ENCODE data around the gene GAST. TPM values are rescaled to one million over a fixed set of nuclear protein-coding genes. Genes with fewer than 3 reads are reported as not detected.
A peak's percentile ranks its signal among the peaks of the same experiment; 100 is the strongest.

GAST gene, protein sequence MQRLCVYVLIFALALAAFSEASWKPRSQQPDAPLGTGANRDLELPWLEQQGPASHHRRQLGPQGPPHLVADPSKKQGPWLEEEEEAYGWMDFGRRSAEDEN
- total RNA-seq = not detected

DNA sequence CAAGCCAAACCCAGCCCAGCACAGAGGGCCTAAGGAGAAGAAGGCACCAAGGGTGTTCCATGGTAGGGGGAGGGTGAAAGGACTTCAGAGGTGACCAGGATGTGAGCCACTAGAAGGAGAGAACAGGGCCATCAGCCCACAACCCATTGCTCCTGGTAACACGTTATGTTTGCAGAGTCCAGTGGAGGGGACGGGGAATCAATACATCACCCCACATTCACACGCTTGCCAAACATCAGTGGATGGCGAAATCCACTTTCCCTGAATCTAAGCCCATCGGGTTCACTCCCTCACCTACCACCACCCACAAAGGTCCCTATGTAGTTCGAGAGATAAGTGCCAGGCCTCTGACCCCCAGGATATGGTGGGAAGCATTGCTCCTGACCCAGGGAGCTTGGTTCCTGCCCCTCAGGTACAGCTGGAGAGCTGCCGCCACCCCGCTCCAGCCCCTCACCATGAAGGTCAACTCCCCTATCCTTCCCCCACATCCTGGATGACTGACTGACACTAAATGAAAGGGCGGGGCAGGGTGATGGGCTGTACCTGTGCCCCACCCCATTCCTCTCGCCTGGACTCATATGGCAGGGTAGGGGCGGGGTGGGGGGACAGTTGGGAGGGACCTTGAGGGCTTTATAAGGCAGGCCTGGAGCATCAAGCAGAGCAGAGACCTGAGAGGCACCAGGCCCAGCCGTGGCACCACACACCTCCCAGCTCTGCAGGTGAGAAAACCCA, at the start of gene GAST:
Gene GAST, plus strand, starts transcription at position 663 of the 732 bp plus-strand sequence. CDS start 3,106 bp downstream, outside the sequence.
- Mint-ChIP-seq H3K4me3 (no peak within 1 kb of the TSS), H3K27me3 (peaks cover 11% of the 10 kb centered on the region), H3K9me3 (no peaks in the 10 kb centered on the region), H3K27ac (no peak within 1 kb of the TSS), H3K36me3 (no peaks in the 10 kb centered on the region), H3K4me1 (ENCODE audit: low read depth) (peaks cover 5% of the 10 kb centered on the region)
- ChIA-PET CTCF (interaction anchor here (1.0 to 1.6 kb wide), 2 partner anchors 16 kb away, joined by 4 to 9 read pairs; no protein-coding TSS in a partner anchor), POLR2A (no interaction called here)
- intact Hi-C loops (cut with micrococcal nuclease) = no loop called here
- DNase-seq = no peak

DNA sequence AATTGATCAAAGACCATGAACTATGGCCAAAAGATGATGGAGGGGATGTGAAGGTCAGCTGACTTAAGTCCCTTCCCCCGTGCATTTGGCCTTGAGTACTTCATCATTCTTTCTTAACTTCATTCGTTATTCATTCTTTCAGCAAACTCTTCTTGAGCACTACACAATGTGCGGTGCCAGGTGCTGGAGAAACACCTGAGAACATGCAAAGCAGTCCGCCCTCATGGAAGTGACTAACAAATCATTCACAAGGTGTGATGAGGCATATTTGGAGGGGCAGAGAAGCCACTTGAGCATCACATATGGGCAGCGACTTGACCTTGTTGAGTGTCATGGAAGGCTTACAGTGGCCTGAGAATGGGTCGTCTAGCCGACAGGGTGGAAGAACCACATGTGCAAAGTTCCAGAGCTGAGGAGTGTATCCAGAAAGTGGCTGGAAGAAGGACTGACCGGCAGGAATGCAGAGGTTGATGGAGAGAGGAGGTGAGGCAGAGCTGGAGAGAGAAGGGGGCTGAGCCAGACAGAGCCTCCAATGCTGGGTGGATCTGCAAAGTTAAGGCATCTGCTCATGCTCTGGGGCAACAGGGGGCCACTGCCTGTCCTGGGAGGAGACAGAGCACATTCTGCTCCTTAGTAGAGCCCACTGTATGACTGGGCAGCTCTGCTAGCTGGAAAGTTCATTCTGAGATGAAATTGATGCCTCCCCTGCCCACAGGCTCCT, 48.5 kb upstream of the GAST start:
- Mint-ChIP-seq H3K4me3 (no peak overlapping the region), H3K27me3 (no peaks in the 10 kb centered on the region), H3K9me3 (no peaks in the 10 kb centered on the region), H3K27ac (no peak overlapping the region), H3K4me1 (ENCODE audit: low read depth) (peaks cover 23% of the 10 kb centered on the region), H3K36me3 (no peaks in the 10 kb centered on the region)
- CTCF ChIA-PET = interaction anchor here (0.6 to 12.2 kb wide), 35 partner anchors 14 to 1100 kb away, joined by 3 to 450 read pairs (median 6); partner anchors contain the start of gene EIF1
- intact Hi-C loops (cut with micrococcal nuclease) = loop anchor here (2.0 to 10.0 kb wide), 4 partner anchors 15 to 1039 kb away; no protein-coding TSS in a partner anchor
- DNase-seq = no peak
- POLR2A ChIA-PET = interaction anchor here (0.7 to 1.5 kb wide), 5 partner anchors 15 to 32 kb away, joined by 3 to 7 read pairs (median 4); partner anchors contain the start of gene EIF1

DNA sequence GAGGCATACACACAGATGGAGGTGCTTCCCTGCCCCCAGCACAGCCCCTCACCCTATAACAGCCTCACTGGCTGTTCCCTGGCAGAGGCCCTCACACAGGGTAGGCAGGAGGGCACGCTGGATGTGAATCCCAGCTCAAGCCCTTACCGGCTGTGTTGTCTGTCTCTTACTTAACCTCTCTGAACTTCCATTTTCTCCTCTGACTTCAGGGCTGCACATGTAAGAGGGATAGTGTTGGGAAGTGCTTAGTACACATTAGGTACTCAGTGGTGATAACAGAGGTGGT, 48.0 kb upstream of the GAST start:
- H3K27me3 Mint-ChIP-seq = no peaks in the 10 kb centered on the region
- no peak overlapping the region for H3K4me3 Mint-ChIP-seq
- no peaks in the 10 kb centered on the region for H3K9me3 Mint-ChIP-seq
- H3K36me3 Mint-ChIP-seq = no peaks in the 10 kb centered on the region
- ChIA-PET CTCF (interaction anchor here (0.9 to 12.2 kb wide), 11 partner anchors 13 to 861 kb away, joined by 3 to 450 read pairs (median 28); partner anchors contain the start of gene EIF1), POLR2A (interaction anchor here (1.2 to 1.4 kb wide), 2 partner anchors 16 to 25 kb away, joined by 3 to 7 read pairs; partner anchors contain the start of gene EIF1)
- no peak overlapping the region for H3K27ac Mint-ChIP-seq
- intact Hi-C loops (cut with micrococcal nuclease) = loop anchor here (2.0 to 10.0 kb wide), 4 partner anchors 15 to 1039 kb away; no protein-coding TSS in a partner anchor
- peaks cover 28% of the 10 kb centered on the region for H3K4me1 Mint-ChIP-seq (ENCODE audit: low read depth)
- no peak for DNase-seq

DNA sequence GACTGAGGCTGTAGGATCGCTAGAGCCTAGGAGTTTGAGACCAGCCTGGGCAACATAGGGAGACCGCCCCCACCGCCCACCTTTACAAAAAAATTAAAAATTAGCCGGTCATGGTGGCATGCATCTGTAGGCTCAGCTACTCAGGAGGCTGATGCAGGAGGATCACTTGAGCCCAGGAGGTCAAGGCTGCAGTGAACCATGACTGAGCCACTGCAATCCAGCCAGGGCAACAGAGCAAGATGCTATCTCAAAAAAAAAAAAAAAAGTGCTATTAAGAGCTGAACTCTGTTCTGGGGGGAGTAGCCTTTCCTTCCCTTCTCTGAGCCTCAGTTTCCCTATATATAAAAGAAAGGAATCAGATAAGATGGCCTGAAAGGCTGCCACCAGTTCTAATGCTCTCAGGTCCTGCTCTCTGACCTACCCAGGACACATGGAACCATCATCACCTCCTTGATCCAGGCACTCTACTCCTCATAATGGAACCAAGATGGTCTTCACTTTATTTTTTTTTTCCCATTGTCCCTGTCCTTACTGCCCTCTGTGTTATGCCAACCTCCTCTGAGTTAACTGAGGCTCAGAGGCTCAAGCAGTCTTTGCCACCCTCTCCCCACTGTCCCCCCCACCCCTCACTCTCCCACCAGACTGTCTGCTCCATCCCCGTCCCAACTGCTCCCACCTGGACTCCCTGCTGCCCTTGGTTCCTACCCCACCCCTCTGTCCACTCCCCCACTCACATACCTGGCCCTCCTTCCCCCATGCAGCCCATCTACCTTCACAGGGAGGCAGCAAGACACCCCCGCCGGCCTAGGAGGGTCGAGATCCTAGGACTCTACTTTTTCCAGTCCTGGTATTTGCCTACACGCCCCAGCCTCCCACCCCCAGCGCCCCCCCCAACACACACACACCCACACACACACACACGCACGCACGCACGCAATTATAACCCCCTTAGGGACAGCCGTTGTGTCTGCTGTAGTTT, 47.3 kb upstream of the GAST start:
- Mint-ChIP-seq H3K4me1 (ENCODE audit: low read depth) (peaks cover 36% of the 10 kb centered on the region), H3K27me3 (no peaks in the 10 kb centered on the region), H3K36me3 (no peaks in the 10 kb centered on the region), H3K9me3 (no peaks in the 10 kb centered on the region), H3K27ac (peak overlapping the region; percentile 95), H3K4me3 (peak overlapping the region; percentile 76)
- POLR2A ChIA-PET = interaction anchor here (0.6 to 6.5 kb wide), 6 partner anchors 14 to 1101 kb away, joined by 3 to 91 read pairs (median 6); partner anchors contain the start of gene EIF1
- no peak for DNase-seq
- intact Hi-C loops (cut with micrococcal nuclease) = loop anchor here (2.0 to 10.0 kb wide), 8 partner anchors 14 to 1040 kb away; no protein-coding TSS in a partner anchor
- CTCF ChIA-PET = interaction anchor here (0.6 to 12.2 kb wide), 24 partner anchors 13 to 1104 kb away, joined by 3 to 450 read pairs (median 4); partner anchors contain the start of gene EIF1

DNA sequence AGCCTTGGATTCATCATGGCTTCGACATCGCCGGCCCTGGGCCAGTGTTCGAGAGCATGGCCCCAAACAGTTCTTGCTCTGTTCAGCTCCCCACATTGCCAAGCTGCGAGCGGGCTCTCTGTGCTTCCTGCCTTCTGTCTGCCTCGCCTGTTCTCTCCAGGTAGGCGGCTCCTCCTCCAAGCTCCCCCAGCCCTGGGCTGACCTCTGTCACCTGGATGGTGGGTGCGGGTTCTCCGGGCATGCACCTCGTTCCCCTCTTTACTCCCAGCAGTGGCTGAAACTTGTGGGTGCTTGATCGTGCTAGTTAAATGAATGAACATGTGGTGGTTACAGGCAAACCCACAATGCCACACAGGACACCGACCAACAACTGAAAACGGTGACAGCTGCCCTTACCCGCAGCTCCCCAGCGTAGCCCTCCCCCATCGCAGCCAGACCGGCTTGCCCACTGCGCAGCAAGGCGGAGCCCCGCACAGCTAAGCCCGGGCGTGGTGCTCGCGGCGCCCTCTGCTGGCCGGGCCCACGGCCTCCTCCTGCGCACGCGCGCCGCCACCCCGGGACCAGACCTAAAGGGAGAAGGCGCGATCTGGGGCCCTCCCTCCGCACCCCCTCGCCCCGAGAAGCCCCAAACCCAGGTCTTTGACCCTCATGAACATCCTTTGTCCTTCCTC, 46.4 kb upstream of the GAST start:
- DNase-seq = peak; percentile 94
- CTCF ChIA-PET = interaction anchor here (0.6 to 12.2 kb wide), 21 partner anchors 13 to 1105 kb away, joined by 3 to 450 read pairs (median 4); partner anchors contain the start of gene EIF1
- Mint-ChIP-seq H3K4me1 (ENCODE audit: low read depth) (peaks cover 42% of the 10 kb centered on the region), H3K9me3 (no peaks in the 10 kb centered on the region), H3K4me3 (peak overlapping the region; percentile 76), H3K27me3 (no peaks in the 10 kb centered on the region), H3K36me3 (no peaks in the 10 kb centered on the region), H3K27ac (peak overlapping the region; percentile 95)
- POLR2A ChIA-PET = interaction anchor here (0.6 to 6.5 kb wide), 4 partner anchors 13 to 1102 kb away, joined by 4 to 91 read pairs (median 16); partner anchors contain the start of gene EIF1
- intact Hi-C loops (cut with micrococcal nuclease) = loop anchor here (1.0 to 10.0 kb wide), 9 partner anchors 13 to 1041 kb away; partner anchors contain the start of gene EIF1

DNA sequence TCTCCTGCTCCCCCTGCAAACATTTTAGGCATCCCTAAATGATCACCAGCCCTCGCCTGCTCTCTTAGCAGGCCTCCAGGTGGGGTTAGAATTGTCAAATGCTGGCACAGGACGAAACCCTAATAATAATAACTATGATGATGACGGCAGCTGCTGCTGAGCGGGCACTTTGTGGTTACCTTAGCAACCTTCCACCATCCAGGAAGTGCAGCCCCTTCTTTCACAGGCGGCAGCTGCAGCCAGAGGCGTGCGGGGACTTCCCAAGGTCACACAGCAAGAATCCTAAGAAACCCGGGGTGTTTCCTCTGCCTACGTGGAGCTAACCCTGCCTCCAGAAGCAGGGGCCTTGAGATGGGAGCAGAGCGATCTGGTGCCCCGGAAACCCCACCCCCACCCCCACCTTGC, 45.9 kb upstream of the GAST start:
- Mint-ChIP-seq H3K27me3 (no peaks in the 10 kb centered on the region), H3K27ac (peak overlapping the region; percentile 95), H3K4me3 (peak overlapping the region; percentile 76), H3K36me3 (no peaks in the 10 kb centered on the region), H3K9me3 (no peaks in the 10 kb centered on the region), H3K4me1 (ENCODE audit: low read depth) (peaks cover 44% of the 10 kb centered on the region)
- CTCF ChIA-PET = interaction anchor here (0.8 to 12.2 kb wide), 16 partner anchors 12 to 1106 kb away, joined by 3 to 450 read pairs (median 6); partner anchors contain the start of gene EIF1
- peak; percentile 86 for DNase-seq
- POLR2A ChIA-PET = interaction anchor here (1.6 to 6.5 kb wide), 3 partner anchors 13 to 325 kb away, joined by 4 to 91 read pairs (median 27); partner anchors contain the start of gene EIF1
- intact Hi-C loops (cut with micrococcal nuclease) = loop anchor here (1.0 to 10.0 kb wide), 8 partner anchors 18 to 1041 kb away; partner anchors contain the start of gene EIF1

DNA sequence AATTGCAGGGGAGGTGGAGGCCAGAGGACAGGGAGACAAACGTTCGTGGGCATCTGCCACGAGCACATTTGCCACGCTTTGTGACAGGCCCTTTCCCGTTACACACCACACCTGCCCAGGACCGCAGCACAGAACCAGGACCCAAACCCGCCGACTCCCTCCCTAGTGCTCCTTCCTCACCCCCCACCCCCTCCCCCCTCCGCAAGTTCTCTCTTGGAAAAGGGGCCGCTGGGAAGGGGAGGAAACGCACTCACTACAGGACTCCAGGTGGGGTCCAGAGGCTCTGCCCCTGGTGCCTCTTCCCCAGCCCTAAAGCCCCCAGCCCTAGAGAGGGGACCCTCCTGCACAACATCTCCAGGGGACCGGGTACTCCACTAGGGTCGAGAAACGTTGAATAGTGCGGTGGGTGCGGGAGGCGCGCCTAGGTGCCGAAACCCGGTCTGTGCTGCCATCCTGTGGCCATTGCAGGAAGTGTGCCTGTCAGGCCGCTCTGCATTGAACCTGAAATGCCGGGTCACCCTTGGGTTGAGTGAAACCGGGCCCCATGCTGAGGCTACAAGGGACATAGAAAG, 45.3 kb upstream of the GAST start:
- peak overlapping the region; percentile 76 for H3K4me3 Mint-ChIP-seq
- DNase-seq = peak; percentile 94
- ChIA-PET POLR2A (interaction anchor here (1.3 to 6.5 kb wide), 5 partner anchors 12 to 1105 kb away, joined by 3 to 91 read pairs (median 22); partner anchors contain the start of gene EIF1), CTCF (interaction anchor here (1.2 to 12.2 kb wide), 14 partner anchors 12 to 1047 kb away, joined by 3 to 450 read pairs (median 6); partner anchors contain the start of gene EIF1)
- intact Hi-C loops (cut with micrococcal nuclease) = loop anchor here (1.0 to 10.0 kb wide), 8 partner anchors 18 to 1042 kb away; partner anchors contain the start of gene EIF1
- no peaks in the 10 kb centered on the region for H3K9me3 Mint-ChIP-seq
- H3K27me3 Mint-ChIP-seq = no peaks in the 10 kb centered on the region
- peaks cover 46% of the 10 kb centered on the region for H3K4me1 Mint-ChIP-seq (ENCODE audit: low read depth)
- peak overlapping the region; percentile 95 for H3K27ac Mint-ChIP-seq
- no peaks in the 10 kb centered on the region for H3K36me3 Mint-ChIP-seq

DNA sequence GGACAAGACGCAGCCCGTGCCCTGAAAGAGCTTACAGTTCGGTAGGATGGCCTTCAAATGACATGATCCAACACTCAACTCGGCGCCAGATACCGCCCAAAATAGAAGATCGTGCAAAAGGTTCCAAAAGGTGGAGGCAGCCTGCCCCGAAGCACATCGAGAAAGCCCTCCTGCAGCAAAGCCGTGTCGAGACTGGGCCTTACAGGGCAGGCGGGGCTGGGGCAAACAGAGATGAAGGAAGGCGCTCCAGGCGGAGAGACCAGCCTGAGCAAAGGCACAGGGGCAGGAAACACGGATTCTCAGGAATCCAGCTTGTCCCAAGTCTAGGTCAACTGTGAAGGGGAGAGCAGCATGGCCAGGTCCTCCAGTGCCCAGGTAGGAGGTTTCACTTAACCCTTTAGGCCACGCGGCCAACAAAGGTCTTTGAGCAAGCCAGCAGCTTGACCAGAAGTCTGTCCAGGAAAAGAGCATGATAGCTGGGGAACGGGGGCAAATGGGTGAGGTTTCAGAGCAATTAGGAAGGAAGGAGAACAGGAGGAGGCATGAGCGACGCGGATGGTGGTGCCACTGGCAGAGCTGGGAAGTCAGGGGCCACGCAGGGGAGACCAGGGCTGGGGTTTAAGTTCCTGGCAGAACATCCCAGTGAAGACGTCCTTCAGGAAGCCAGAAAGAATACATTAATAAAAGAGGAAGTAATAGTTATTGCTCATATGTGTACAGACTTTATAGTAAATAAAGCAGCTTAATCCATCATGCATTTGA, 44.7 kb upstream of the GAST start:
- ChIA-PET CTCF (interaction anchor here (0.9 to 12.2 kb wide), 9 partner anchors 11 to 849 kb away, joined by 3 to 450 read pairs (median 68); partner anchors contain the start of gene EIF1), POLR2A (interaction anchor here (0.6 to 6.5 kb wide), 4 partner anchors 11 to 1106 kb away, joined by 3 to 91 read pairs (median 12); partner anchors contain the start of gene EIF1)
- intact Hi-C loops (cut with micrococcal nuclease) = loop anchor here (5.0 to 10.0 kb wide), 5 partner anchors 265 to 1043 kb away; no protein-coding TSS in a partner anchor
- Mint-ChIP-seq H3K9me3 (no peaks in the 10 kb centered on the region), H3K4me3 (peak overlapping the region; percentile 76), H3K27me3 (no peaks in the 10 kb centered on the region), H3K4me1 (ENCODE audit: low read depth) (peaks cover 51% of the 10 kb centered on the region), H3K27ac (peak overlapping the region; percentile 95), H3K36me3 (no peaks in the 10 kb centered on the region)
- DNase-seq = no peak

DNA sequence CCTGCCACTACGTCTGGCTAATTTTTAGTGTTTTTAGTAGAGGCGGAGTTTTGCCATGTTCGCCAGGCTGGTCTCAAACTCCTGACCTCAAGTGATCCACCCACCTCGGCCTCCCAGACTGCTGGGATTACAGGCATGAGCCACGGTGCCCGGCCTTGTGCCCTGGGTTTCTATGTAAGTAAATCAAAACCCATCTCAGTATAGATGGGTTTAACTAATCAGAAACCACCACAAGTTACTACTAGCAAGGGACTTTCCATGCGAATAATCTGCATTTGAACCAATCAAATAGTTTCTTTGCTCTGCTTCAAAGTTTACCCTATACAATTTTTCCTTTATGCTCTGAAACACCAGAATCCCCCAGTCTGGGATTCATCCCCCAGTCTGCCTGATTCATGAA, 40.0 kb upstream of the GAST start:
- no peaks in the 10 kb centered on the region for H3K36me3 Mint-ChIP-seq
- H3K4me1 Mint-ChIP-seq (ENCODE audit: low read depth) = peaks cover 59% of the 10 kb centered on the region
- ChIA-PET POLR2A (no interaction called here), CTCF (interaction anchor here (0.7 kb wide), 1 partner anchor 117 kb away, joined by 5 read pairs; no protein-coding TSS in a partner anchor)
- H3K9me3 Mint-ChIP-seq = no peaks in the 10 kb centered on the region
- intact Hi-C loops (cut with micrococcal nuclease) = no loop called here
- H3K4me3 Mint-ChIP-seq = no peak overlapping the region
- no peaks in the 10 kb centered on the region for H3K27me3 Mint-ChIP-seq
- DNase-seq = peak; percentile 58
- peak overlapping the region; percentile 78 for H3K27ac Mint-ChIP-seq

All from activated CD4-positive, alpha-beta memory T cell treated with anti-CD3 and anti-CD28 coated beads for 36 hours (primary cell).